Esophagus muscularis mucosa (tissue), 4 donors: Measurements from ENCODE around the gene DUSP22. TPM values are rescaled to one million over a fixed set of nuclear protein-coding genes. Genes with fewer than 3 reads are reported as not detected.

Source experiments
- DNase-seq: peaks from one replicate; pipeline ENCODE4 v3.0.0-alpha.2; 2017; ENCODE audit errors: extremely low spot score
- H3K27ac ChIP-seq, 4 donors: fragments of 200-600 bp; sonication (generic); replicated peaks in 1 of 4; 1 replicate in 3 of 4; 2 replicates in 1 of 4; pipeline ENCODE4 v1.5.1; 2016 to 2019; ENCODE audit warnings: mild to moderate bottlenecking in 1 of 4
- H3K27me3 ChIP-seq, 4 donors: fragments of 200-600 bp; sonication (generic); one replicate each; pipeline versions ENCODE4 v1.5.1 to v1.6.0; 2016 to 2019
- H3K36me3 ChIP-seq, 4 donors: fragments of 200-600 bp; sonication (generic); one replicate each; pipeline ENCODE4 v1.5.1; 2016 to 2019
- H3K4me1 ChIP-seq, 4 donors: fragments of 200-600 bp; sonication (generic); one replicate each; pipeline ENCODE4 v1.5.1; 2016 to 2019
- H3K4me3 ChIP-seq, 4 donors: fragments of 200-600 bp; sonication (generic); 1 replicate in 2 of 4; 2 replicates in 2 of 4; pipeline ENCODE4 v1.5.1; 2016 to 2019; ENCODE audit warnings: mild to moderate bottlenecking in 4 of 4, moderate library complexity in 1 of 4
- H3K9me3 ChIP-seq, 4 donors: fragments of 200-600 bp; sonication (generic); 1 replicate in 3 of 4; 2 replicates in 1 of 4; pipeline ENCODE4 v1.5.1; 2016 to 2019
- CTCF ChIP-seq, 3 experiments: fragments of 200-600 bp in 2 of 3; fragments of 450-650 bp in 1 of 3; sonication (generic) in 2 of 3; IDR thresholded peaks; one replicate each; pipeline ENCODE4 v1.5.1; 2017 to 2019; ENCODE audit warnings: antibody characterized with exemption in 3 of 3, mild to moderate bottlenecking in 2 of 3, moderate library complexity in 1 of 3
- EP300 ChIP-seq: sonication (generic); formaldehyde crosslinking; IDR thresholded peaks from one replicate; pipeline ENCODE4 v1.6.1; 2017; ENCODE audit warnings: antibody characterized with exemption
- POLR2A ChIP-seq: fragments of 450-650 bp; IDR thresholded peaks from one replicate; pipeline ENCODE4 v1.6.1; 2017; ENCODE audit warnings: antibody characterized with exemption, moderate library complexity, mild to moderate bottlenecking, low read depth
- POLR2AphosphoS5 ChIP-seq, 2 donors: sonication (generic); formaldehyde crosslinking; IDR thresholded peaks; one replicate each; pipeline ENCODE4 v1.6.1; 2017; ENCODE audit warnings: antibody characterized with exemption in 2 of 2
- WGBS: methylation state at CpG from one replicate; pipeline ENCODE4 v1.1.5; 2018; 5-methylcytosine and 5-hydroxymethylcytosine counted together
- intact Hi-C: fragments of 100-400 bp; cut with DNase I; formaldehyde crosslinking; loops from one replicate; pipeline ENCODE4 v1.15.1; 2023
- total RNA-seq, 4 donors: library from RNA; depleted of rRNA; stranded (reverse); fragments of >200 nt; gene quantifications; one replicate each; pipeline versions ENCODE4 v1.1.0 to v1.2.1, GENCODE V29; 2016

DUSP22 gene
- total RNA-seq, 4 donors from 2014 or later = 67.7 to 95.6 (median 73.7) TPM

GRCh38 chr6:366389-367297 is 74.4 kb downstream of the DUSP22 start:
- Histone ChIP-seq H3K4me1 (no peaks in the 10 kb centered on the region), H3K4me3 (no peak overlapping the region), H3K27me3 (peaks cover 0 to 67% (median 7%) of the 10 kb centered on the region in 4 donors), H3K9me3 (peaks cover 0 to 17% (median 4%) of the 10 kb centered on the region in 4 donors), H3K36me3 (no peaks in the 10 kb centered on the region), H3K27ac (no peak overlapping the region)
- intact Hi-C loops = no loop called here
- no peak for DNase-seq
- no peak for TF ChIP-seq POLR2AphosphoS5 (IDR thresholded peaks at IDR 0.05)
- no peak for TF ChIP-seq CTCF (IDR thresholded peaks at IDR 0.05)
- no peak for TF ChIP-seq POLR2A
- TF ChIP-seq EP300 = no peak
- 73% methylated on average over 19 of the region's 19 CpGs for WGBS

GRCh38 chr6:367298-367794 is 75.1 kb downstream of the DUSP22 start:
- no peaks in the 10 kb centered on the region for H3K4me1 ChIP-seq
- peaks cover 0 to 72% (median 9%) of the 10 kb centered on the region in 4 donors for H3K27me3 ChIP-seq
- WGBS = 83% methylated on average over 8 of the region's 8 CpGs
- no peak for TF ChIP-seq POLR2A
- TF ChIP-seq POLR2AphosphoS5 (IDR thresholded peaks at IDR 0.05) = no peak
- no peak for TF ChIP-seq CTCF (IDR thresholded peaks at IDR 0.05)
- no peak for TF ChIP-seq EP300
- intact Hi-C loops = no loop called here
- no peak overlapping the region for H3K27ac ChIP-seq
- no peaks in the 10 kb centered on the region for H3K36me3 ChIP-seq
- H3K4me3 ChIP-seq = no peak overlapping the region
- no peak for DNase-seq
- H3K9me3 ChIP-seq = peaks cover 0 to 17% (median 4%) of the 10 kb centered on the region in 4 donors

GRCh38 chr6:367891-368630 is 75.8 kb downstream of the DUSP22 start:
- TF ChIP-seq CTCF (IDR thresholded peaks at IDR 0.05) = no peak
- TF ChIP-seq POLR2AphosphoS5 (IDR thresholded peaks at IDR 0.05) = no peak
- TF ChIP-seq POLR2A = no peak
- TF ChIP-seq EP300 = no peak
- Histone ChIP-seq H3K27me3 (peaks cover 0 to 72% (median 16%) of the 10 kb centered on the region in 4 donors), H3K36me3 (no peaks in the 10 kb centered on the region), H3K4me1 (no peaks in the 10 kb centered on the region), H3K9me3 (peaks cover 0 to 12% (median 4%) of the 10 kb centered on the region in 4 donors), H3K27ac (no peak overlapping the region), H3K4me3 (no peak overlapping the region)
- 72% methylated on average over 17 of the region's 17 CpGs for WGBS
- DNase-seq = no peak
- intact Hi-C loops = no loop called here

- Histone ChIP-seq H3K9me3 (no peaks in the 10 kb centered on the region), H3K27ac (no peak overlapping the region), H3K36me3 (no peaks in the 10 kb centered on the region), H3K4me3 (no peak overlapping the region), H3K27me3 (peaks cover 0 to 88% (median 20%) of the 10 kb centered on the region in 4 donors), H3K4me1 (peaks cover 0 to 6% (median 5%) of the 10 kb centered on the region in 4 donors)
- no peak for DNase-seq
- WGBS = 77% methylated on average over 13 of the region's 13 CpGs
- TF ChIP-seq CTCF (IDR thresholded peaks at IDR 0.05) (no peak), POLR2A (no peak), POLR2AphosphoS5 (IDR thresholded peaks at IDR 0.05) (no peak), EP300 (no peak)
- intact Hi-C loops = no loop called here
Measured at GRCh38 chr6:369559-370431, 77.5 kb downstream of the DUSP22 start.
